D721Med (cell line): ENCODE measurements around the gene BANF1.

Source experiments
- DNase-seq: peaks from one replicate; pipeline ENCODE4 v3.0.0; 2011; ENCODE audit warnings: low spot score; ENCODE audit not compliant: insufficient read length
- FAIRE-seq: peaks from 2 replicates; lab custom pipeline; 2011; peaks lifted over from hg19 to GRCh38; lab: Jason Lieb, UNC
- TF ChIP-seq, protein P1 (sequence below): IDR thresholded peaks from 2 replicates; pipeline ENCODE4 v1.5.1; 2012; ENCODE audit warnings: mild to moderate bottlenecking, control low read depth; ENCODE audit not compliant: insufficient read depth; ENCODE audit errors: missing control alignments

BANF1 gene

DNA sequence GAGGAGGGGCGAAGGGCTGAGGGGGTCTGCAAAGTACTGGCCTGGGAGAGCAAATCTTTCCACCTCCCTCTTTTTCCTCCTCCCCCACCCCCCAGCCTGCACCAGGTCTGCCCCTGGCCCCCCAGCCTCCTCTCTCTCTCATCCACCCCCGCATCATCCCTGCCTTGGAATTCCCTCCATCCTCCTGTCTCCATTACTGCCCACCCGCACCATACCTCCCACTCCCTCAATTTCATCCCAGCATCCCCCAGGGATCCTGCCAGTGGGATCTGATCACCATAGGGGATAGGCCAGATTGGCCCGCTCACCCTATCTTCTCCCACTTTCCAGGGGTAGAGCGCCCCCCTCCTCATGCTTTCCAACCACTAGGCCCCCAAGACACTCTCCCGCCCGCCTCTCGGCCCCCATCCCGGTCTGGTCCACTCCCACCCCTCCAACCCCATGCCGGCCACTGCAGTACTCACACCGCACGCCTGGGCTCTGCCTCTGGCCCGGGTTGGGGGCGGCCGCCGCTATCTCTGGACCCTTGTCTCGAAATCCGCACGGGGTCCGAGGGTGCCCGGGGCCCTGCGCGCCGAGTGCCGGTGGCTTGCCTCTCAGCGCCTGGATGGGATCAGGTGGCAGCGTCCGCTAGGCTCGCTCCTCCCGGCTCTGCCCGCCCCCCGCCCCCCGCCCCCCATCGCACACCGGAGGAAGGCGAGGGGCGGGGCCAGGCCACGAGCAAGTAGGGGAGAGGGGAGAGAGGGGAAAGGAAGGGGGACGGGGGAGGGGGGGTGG lies 46.4 kb downstream of the BANF1 start, which contains the start of gene GAL3ST3:
TSS of gene GAL3ST3 (minus strand) at position 615 of the 777 bp plus-strand sequence. CDS start 3,746 bp downstream, outside the sequence.
- DNase-seq (peak; percentile 79), FAIRE-seq (no peak)
- TF ChIP-seq, protein P1, sequence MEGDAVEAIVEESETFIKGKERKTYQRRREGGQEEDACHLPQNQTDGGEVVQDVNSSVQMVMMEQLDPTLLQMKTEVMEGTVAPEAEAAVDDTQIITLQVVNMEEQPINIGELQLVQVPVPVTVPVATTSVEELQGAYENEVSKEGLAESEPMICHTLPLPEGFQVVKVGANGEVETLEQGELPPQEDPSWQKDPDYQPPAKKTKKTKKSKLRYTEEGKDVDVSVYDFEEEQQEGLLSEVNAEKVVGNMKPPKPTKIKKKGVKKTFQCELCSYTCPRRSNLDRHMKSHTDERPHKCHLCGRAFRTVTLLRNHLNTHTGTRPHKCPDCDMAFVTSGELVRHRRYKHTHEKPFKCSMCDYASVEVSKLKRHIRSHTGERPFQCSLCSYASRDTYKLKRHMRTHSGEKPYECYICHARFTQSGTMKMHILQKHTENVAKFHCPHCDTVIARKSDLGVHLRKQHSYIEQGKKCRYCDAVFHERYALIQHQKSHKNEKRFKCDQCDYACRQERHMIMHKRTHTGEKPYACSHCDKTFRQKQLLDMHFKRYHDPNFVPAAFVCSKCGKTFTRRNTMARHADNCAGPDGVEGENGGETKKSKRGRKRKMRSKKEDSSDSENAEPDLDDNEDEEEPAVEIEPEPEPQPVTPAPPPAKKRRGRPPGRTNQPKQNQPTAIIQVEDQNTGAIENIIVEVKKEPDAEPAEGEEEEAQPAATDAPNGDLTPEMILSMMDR, result no peak

DNA sequence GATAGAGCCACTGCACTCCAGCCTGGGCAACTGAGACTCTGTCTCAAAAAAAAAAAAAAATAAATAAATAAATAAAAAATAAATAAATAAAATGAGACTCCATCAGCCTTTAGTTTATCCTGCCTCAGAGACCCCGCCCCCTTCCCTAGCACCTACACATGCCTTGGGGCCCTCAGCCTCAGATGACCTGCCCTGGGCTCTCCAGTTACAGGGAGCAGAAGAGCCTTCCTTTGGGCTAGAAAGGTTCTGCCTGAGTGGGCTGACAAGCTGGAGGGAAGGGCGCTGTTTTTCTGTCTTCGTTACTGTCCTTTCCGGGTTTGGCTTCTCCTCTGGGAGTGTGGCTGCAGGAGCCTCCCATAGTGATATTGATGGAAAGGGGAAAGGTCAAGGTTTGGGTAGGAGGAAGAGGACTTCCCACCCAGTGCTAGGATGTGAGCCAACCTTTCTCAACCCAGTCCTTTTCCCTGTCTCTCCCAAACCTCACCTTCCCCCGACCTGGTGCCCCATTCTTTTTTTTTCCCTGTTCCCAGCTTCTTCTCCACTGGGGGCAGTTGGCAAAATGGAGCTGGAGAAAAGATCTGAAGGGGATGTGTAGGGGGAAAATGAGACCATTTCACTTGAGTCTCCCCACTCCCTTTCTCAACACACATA lies 48.4 kb downstream of the BANF1 start:
- FAIRE-seq (no peak), DNase-seq (no peak)
- TF ChIP-seq, protein P1, result no peak

DNA sequence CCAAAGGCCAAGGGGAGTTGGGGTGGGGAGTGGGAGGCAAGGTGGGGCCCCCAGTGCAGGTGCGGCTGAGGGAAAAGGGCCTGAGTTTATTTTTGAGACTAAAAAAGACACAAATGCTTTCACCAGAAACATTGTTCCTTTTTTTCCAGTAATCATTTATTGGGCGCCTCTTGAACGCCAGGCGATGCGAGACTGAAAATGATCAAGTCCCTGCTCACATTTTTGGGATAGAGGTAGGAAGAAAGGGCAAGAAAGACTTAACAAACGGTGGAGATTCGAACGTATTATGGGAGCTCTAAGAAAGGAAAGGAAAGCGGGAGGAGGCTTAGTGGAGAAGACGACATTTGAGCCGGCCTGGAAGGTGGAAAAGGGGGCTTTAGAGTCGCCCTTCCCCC lies 49.1 kb downstream of the BANF1 start:
- FAIRE-seq (no peak), DNase-seq (no peak)
- TF ChIP-seq, protein P1, result no peak

DNA sequence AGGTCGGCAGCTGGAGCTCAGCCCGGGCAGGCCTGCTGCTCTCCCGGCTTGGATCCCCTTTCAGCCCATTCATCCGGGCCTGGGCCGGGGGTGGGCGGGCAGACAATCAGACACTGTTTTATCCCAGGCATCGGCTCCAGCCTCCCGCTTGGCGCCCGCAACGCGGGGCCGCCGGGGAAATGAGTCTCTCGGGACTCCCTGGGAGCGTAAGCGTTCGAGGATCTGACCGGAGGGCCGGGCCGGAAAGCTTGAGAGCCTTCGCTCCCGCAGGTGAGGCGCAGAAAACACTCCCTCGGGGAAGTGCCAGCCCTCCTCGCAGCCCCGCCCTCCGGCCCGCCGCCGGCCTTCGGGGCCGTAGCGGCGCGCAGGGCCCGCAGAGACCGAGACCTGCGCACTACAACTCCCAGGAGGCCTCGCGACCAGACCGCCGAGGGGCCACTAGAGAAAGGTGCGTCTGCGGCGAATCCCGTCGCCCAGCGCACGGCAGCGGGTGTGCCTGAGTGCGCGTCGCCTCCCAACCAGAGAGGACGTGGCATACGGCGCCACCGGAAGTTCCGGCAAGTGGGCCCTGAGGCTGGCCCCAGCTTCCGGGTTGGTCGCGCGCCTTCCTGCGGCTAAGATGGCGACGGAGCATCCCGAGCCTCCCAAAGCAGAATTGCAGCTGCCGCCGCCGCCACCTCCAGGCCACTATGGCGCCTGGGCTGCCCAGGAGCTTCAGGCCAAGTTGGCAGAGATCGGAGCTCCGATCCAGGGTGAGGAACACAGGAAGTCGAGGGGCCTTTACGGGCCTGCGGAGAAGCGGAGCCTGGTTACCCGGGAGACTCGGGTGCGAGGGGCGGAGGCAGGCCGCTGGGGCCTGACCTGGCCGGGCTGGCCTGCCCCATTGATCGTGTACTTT lies 49.7 kb downstream of the BANF1 start, which contains the start of gene SF3B2:
TSS of gene SF3B2 (plus strand) at position 599 of the 898 bp plus-strand sequence. CDS start at position 620, 21 bp downstream.
- TF ChIP-seq, protein P1, result no peak
- DNase-seq (peak; percentile 87), FAIRE-seq (no peak)

DNA sequence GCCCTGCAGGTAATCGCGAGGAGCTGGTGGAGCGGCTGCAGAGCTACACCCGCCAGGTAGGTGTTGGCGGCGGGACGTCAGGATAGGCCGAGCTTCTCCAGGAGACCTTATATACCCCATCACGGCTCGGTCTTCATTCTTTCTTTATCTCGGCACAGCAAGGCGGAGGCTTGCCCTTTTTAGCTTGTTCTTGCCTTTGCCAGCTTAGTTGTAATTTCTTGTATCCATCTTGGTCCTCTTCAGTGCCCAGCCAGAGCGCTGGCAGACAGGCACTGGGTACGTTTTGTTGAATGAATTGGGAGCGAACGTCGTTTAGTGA lies 50.3 kb downstream of the BANF1 start:
- DNase-seq (no peak), FAIRE-seq (no peak)
- TF ChIP-seq, protein P1, result no peak
